Muscle layer of duodenum (tissue), 2 donors: ENCODE results near the gene ARAP3.

Source experiments
- H3K27ac ChIP-seq: one replicate; pipeline ENCODE4 v1.7.0; 2013; ENCODE audit warnings: mild to moderate bottlenecking, low read length
- H3K27me3 ChIP-seq: one replicate; pipeline ENCODE4 v1.7.0; 2013; ENCODE audit warnings: low read depth, mild to moderate bottlenecking, control low read depth, low read length
- H3K36me3 ChIP-seq, 2 donors: one replicate each; pipeline ENCODE4 v1.7.0; 2013; ENCODE audit warnings: low read length in 2 of 2, control low read depth in 1 of 2, mild to moderate bottlenecking in 1 of 2; ENCODE audit not compliant: insufficient read depth in 2 of 2, control insufficient read depth in 1 of 2
- H3K4me1 ChIP-seq, 2 donors: one replicate each; pipeline ENCODE4 v1.7.0; 2013; ENCODE audit warnings: low read length in 2 of 2, mild to moderate bottlenecking in 2 of 2, control low read depth in 1 of 2, moderate library complexity in 1 of 2; ENCODE audit not compliant: insufficient read depth in 2 of 2, control insufficient read depth in 1 of 2
- H3K4me3 ChIP-seq, 2 donors: one replicate each; pipeline ENCODE4 v1.7.0; 2013; ENCODE audit warnings: low read length in 2 of 2, low read depth in 1 of 2, mild to moderate bottlenecking in 1 of 2
- H3K9me3 ChIP-seq, 2 donors: one replicate each; pipeline ENCODE4 v1.7.0; 2013; ENCODE audit warnings: low read length in 2 of 2, control low read depth in 1 of 2, mild to moderate bottlenecking in 1 of 2; ENCODE audit not compliant: control insufficient read depth in 1 of 2
- donor health status: healthy.

Gene ARAP3

DNA sequence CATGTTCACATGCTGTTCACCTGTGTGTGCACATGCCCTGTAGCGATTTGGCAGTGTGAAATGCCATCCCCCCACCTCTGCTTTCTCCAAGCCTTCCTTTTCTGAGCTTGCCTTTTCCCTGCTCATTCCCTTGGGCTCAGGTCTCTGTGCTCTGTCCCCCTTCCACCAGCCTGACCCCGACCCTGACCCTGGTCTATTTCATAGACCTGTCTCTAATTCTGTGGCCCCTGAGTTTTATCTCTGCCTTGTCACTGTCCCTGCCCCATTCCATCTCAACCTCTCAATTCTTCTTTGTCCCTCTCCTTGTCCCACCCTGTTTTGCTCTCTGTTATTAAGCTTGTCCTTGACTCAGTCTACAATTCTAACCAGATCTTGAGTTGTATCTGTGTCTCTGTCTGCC lies 735 bp downstream of the ARAP3 start:
- Histone ChIP-seq H3K27ac (peak overlapping the region; percentile 85), H3K27me3 (no peaks in the 10 kb centered on the region), H3K9me3 (no peaks in the 10 kb centered on the region), H3K4me1 (peaks cover 3 to 12% of the 10 kb centered on the region in 2 donors), H3K36me3 (no peaks in the 10 kb centered on the region), H3K4me3 (peak overlapping the region; percentile 15 to 55)

DNA sequence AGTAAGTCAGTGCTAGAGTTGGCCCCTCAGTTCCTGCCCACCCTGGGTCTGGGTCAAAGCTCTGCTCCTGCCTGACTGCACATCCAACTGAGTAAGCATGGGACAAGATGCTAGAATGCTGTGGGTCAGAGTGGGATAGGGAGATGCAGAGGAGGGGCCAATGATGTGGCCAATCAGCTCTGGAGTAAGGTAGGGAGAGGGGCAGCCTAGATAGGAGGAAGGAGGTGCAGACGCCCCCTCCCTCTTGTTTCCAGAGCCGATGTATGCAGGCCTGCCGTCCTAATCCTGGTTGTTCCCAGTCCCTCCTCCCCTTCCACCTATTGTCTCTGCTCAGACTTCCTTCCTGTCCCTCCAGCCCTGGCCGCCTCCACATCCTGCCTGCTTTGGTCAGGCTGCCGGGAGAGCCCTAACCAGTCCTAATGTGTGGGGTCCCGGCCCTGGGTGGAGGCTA lies 1.3 kb downstream of the ARAP3 start:
- H3K27ac ChIP-seq, result peak overlapping the region; percentile 85

DNA sequence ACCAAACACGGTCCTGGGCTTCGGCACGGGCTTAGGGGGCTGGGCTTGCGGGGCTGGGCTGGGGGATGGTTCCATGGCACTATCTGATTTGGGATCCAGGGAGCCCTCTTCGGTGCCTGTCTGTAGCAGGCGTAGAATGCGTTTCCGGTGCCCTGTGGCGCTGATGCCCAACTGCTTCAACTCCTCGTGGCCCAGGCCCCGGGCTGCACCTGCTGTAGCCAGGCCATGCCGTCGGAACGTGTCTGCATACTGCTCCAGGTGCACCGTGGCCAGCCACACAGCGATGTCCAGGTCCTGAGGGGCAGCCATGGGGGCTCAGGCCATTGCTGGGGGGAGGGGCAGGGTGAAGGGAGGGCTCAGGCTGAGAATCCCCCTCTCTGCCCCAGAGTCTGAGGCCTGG lies 1.9 kb downstream of the ARAP3 start:
- peaks cover 3 to 12% of the 10 kb centered on the region in 2 donors for H3K4me1 ChIP-seq
- no peaks in the 10 kb centered on the region for H3K27me3 ChIP-seq
- H3K27ac ChIP-seq, result no peak overlapping the region
- H3K9me3 ChIP-seq, result no peaks in the 10 kb centered on the region
- H3K36me3 ChIP-seq, result no peaks in the 10 kb centered on the region
- H3K4me3 ChIP-seq, result no peak overlapping the region

More for the DNA sequence above, 1.3 kb downstream of the ARAP3 start:
- H3K4me1 ChIP-seq, result peaks cover 3 to 12% of the 10 kb centered on the region in 2 donors
- H3K9me3 ChIP-seq, result no peaks in the 10 kb centered on the region
- no peaks in the 10 kb centered on the region for H3K27me3 ChIP-seq
- peak overlapping the region in 1 of 2 donors; percentile 55 for H3K4me3 ChIP-seq
- no peaks in the 10 kb centered on the region for H3K36me3 ChIP-seq

DNA sequence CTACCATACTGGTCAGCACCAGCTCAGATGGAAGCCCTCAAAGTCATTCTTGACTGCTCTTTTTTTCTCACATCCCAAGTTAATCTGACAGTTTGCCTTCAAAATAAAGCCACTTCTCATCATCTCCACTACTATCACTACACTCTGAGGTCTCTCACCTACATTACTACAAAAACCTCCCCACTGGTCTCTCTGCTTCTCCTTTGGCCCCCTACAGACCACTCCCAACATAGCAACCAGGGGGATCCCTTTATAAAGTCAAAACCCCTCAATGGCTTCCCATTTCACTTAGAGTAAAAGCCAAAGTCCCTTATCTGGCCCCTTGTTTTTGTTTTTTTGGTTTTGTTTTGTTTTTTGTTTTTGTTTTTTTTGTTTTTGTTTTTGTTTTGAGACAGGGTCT lies 4.6 kb downstream of the ARAP3 start:
- H3K27ac ChIP-seq, result no peak overlapping the region
- H3K36me3 ChIP-seq, result peaks cover 0 to 5% of the 10 kb centered on the region in 2 donors
- no peaks in the 10 kb centered on the region for H3K9me3 ChIP-seq
- peaks cover 3 to 9% of the 10 kb centered on the region in 2 donors for H3K4me1 ChIP-seq
- no peaks in the 10 kb centered on the region for H3K27me3 ChIP-seq
- no peak overlapping the region for H3K4me3 ChIP-seq

DNA sequence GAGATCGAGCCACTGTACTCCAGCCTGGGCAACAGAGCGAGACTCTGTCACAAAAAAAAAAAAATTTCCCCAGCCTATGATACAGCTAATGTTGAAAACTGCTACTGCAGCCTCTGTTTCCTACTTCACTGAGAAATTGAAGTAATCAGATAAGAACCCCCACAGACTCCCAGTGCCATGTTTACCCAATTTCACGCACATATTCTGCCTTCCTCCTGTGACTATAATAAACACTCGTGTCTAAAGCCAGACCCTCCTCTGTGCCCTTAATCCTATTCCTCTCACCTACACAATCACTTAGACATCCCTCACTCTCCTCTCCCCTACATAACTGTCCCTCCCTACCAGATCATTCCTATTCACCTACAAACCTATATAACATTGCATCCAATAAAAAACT lies 6.4 kb downstream of the ARAP3 start:
- Histone ChIP-seq H3K27me3 (no peaks in the 10 kb centered on the region), H3K9me3 (no peaks in the 10 kb centered on the region), H3K36me3 (peaks cover 0 to 10% of the 10 kb centered on the region in 2 donors), H3K27ac (no peak overlapping the region), H3K4me3 (no peak overlapping the region), H3K4me1 (no peaks in the 10 kb centered on the region)

DNA sequence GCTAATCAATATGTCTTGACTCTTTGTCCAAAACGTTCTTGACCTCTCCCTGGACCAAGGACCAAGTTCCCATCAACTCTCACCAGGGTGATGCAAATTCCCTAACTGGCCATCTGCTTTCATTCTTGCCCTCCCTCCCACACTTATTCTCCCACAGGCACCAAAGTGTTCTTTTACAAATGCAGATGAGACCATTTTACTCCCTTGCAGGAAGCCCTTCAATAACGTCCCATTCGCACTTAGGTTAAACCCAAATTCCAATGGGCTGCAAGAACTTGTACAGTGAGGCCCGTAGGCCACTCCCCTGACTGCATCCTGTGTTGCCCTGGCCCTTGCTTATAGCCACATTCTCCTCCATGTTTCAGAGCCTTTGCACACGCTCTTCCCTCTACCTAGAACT lies 7.3 kb downstream of the ARAP3 start:
- no peaks in the 10 kb centered on the region for H3K27me3 ChIP-seq
- H3K27ac ChIP-seq, result no peak overlapping the region
- no peaks in the 10 kb centered on the region for H3K9me3 ChIP-seq
- no peaks in the 10 kb centered on the region for H3K4me1 ChIP-seq
- no peak overlapping the region for H3K4me3 ChIP-seq
- H3K36me3 ChIP-seq, result peaks cover 0 to 16% of the 10 kb centered on the region in 2 donors

DNA sequence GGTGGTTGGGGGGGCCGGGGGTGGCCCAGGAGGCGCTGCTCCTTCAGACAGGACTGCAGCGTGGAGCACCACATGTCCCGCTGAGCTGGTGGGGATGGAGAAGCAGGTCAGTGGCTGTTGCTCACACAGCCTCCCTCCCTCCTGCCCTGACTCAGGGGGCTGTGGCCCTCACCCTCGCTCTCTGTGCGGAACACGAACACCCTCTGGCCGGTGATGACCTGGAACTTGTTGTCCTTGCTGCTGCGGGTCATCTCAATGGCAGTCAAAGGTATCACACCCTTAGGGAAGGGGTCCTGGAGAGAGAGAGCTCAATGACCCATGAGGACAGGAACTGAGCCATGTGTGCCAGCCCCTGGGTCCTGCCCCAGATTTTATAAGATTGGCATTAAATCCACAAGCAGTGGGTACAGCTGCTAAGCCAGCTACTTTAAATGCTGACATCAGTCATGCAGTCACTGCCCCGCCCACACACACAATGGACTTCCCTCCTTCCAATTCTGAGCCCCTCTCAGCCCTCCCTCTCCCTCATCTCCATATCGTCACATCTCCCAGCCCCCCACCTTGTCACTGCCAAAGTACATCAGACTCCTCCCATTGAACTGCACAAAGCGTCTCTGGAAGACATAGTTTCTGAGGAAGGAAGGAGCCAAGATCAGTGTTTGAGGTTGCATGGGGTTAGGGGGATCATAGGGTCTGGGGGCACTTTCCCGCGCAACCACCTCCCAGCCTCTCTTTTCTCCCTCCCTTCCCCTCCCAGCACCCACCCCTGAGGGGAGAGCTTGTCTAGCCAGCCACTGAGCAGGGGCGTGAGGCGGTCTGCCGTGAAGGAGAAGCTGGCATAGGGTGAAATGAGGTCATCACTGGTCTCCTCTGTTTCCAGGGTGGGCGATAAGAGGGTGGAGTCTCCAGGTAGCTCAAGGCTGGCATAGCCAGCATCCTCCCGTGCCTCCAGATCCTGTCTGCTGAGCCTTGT lies 8.9 kb downstream of the ARAP3 start:
- Histone ChIP-seq H3K4me3 (no peak overlapping the region), H3K36me3 (peaks cover 0 to 16% of the 10 kb centered on the region in 2 donors), H3K4me1 (no peaks in the 10 kb centered on the region), H3K9me3 (no peaks in the 10 kb centered on the region), H3K27me3 (no peaks in the 10 kb centered on the region), H3K27ac (no peak overlapping the region)

DNA sequence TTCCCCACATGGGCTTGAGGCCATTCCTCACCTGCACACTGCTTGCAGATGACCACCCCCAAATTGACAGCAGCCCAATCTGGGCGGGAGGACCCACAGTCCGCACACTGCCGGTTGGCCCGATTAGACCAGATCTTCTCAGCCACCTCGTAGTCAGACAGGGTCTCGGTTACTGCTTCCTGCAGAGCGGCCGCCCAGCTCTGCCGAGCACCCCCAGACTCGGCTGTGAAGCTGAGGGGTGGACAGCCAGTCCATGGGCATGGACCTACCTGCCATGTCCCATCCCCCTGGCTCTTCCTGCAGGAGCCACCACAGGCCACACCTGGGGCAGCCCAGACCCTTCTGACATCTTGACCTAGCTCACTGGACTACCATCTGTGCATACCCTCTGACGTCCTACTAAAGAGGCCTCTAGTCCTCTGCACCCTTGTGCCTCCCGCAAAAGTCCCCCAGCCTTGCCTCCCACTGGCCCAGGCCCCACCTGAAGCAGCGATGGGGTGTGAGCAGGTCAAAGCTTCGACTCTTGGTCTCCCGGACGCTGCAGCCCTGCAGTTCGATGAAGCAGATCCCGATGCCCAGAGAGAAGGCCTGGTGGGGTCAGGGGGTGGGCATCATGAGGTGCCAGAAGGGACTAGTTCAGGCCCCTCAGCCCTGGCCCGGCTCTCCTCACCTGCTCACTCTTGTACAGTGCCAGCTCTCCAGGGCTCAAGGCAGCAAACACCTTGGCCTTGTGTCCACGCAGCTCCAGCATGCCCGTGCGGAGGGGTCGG lies 9.8 kb downstream of the ARAP3 start:
- Histone ChIP-seq H3K4me3 (no peak overlapping the region), H3K4me1 (no peaks in the 10 kb centered on the region), H3K27ac (no peak overlapping the region), H3K36me3 (peaks cover 0 to 16% of the 10 kb centered on the region in 2 donors), H3K27me3 (no peaks in the 10 kb centered on the region), H3K9me3 (no peaks in the 10 kb centered on the region)

DNA sequence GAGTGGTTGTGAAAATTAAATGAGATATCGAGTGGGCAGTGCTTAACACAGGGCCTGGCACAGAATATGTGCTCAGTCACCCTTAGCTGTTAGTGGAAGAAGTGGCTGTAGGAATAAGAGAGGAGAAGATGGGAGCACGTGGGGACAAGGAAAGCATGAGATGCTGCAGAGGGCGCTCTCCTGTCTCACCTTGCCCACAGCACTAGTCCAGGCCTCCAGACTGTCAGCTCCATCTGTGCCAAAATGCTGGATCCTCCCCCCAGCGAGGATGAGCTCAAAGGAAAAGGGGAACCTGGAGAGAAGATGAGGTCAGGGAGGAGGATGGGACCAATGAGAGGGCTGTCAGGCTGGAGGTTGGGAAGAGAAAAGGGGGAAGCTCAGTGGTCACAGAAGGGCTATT lies 12.5 kb downstream of the ARAP3 start:
- Histone ChIP-seq H3K4me1 (no peaks in the 10 kb centered on the region), H3K27ac (no peak overlapping the region), H3K27me3 (no peaks in the 10 kb centered on the region), H3K9me3 (no peaks in the 10 kb centered on the region), H3K36me3 (peaks cover 0 to 16% of the 10 kb centered on the region in 2 donors), H3K4me3 (no peak overlapping the region)

DNA sequence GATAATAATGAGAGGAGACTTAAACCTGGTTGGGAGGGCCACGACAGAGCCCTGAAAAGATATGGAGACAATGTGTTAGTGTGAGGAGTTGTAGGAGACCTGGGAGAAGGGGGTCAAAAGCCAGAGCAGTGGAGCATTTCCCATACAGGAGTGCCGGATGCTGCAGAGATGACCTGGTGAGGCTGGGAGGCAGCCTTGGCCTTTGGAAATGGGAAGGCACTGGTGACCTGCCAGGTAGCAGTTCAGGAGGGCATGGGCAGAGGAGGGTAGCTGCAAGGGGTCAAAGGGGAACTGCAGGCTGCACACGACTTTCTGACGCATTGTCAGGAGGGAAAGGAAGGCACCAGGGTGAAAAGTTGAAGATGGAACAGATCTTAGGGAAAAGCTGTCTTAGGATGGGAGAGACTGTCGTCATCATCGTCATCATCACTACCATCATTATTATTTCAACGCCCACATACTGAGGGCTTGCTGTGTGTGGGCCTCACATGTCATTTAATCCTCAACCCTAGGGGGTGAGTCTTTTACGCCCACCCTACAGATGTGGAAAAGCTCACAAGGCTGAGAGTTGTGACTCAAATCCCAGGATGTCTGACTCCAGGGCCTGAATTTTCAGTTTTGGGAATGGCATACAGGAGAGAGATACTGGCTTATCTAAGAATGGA lies 13.3 kb downstream of the ARAP3 start:
- Histone ChIP-seq H3K9me3 (no peaks in the 10 kb centered on the region), H3K27me3 (no peaks in the 10 kb centered on the region), H3K36me3 (peaks cover 0 to 16% of the 10 kb centered on the region in 2 donors), H3K4me1 (no peaks in the 10 kb centered on the region), H3K4me3 (no peak overlapping the region), H3K27ac (no peak overlapping the region)
